Parathyroid adenoma (tissue), 2 donors: ENCODE results near the gene UPP1.

Experiments
- H2AFZ ChIP-seq: fragments of 300-600 bp; sonication (generic); one replicate; pipeline ENCODE4 v1.7.0; 2017; ENCODE audit warnings: antibody characterized with exemption, mild to moderate bottlenecking
- H3K27ac ChIP-seq: fragments of 300-600 bp; sonication (generic); one replicate; pipeline ENCODE4 v1.7.0; 2017
- H3K27me3 ChIP-seq: fragments of 300-600 bp; sonication (generic); one replicate; pipeline ENCODE4 v1.7.0; 2017; ENCODE audit warnings: low read length; ENCODE audit not compliant: control insufficient read depth, insufficient read depth
- H3K36me3 ChIP-seq: fragments of 300-600 bp; sonication (generic); one replicate; pipeline ENCODE4 v1.7.0; 2017; ENCODE audit warnings: low read length; ENCODE audit not compliant: control insufficient read depth, insufficient read depth
- H3K4me1 ChIP-seq: fragments of 300-600 bp; sonication (generic); one replicate; pipeline ENCODE4 v1.7.0; 2017; ENCODE audit warnings: control low read depth
- H3K4me2 ChIP-seq: fragments of 300-600 bp; sonication (generic); one replicate; pipeline ENCODE4 v1.7.0; 2017; ENCODE audit warnings: low read length
- H3K4me3 ChIP-seq: fragments of 300-600 bp; sonication (generic); one replicate; pipeline ENCODE4 v1.7.0; 2017; ENCODE audit warnings: low read depth, low read length
- H3K79me2 ChIP-seq: fragments of 300-600 bp; sonication (generic); one replicate; pipeline ENCODE4 v1.7.0; 2017; ENCODE audit warnings: control low read depth
- H3K9ac ChIP-seq: fragments of 300-600 bp; sonication (generic); one replicate; pipeline ENCODE4 v1.7.0; 2017; ENCODE audit warnings: mild to moderate bottlenecking
- H3K9me3 ChIP-seq: fragments of 300-600 bp; sonication (generic); one replicate; pipeline ENCODE4 v1.7.0; 2017; ENCODE audit warnings: low read length; ENCODE audit not compliant: control insufficient read depth
- TF ChIP-seq, protein P1 (sequence below): fragments of 300-600 bp; sonication (generic); IDR thresholded peaks from one replicate; pipeline ENCODE4 v1.7.0; 2017; ENCODE audit warnings: antibody characterized with exemption, mild to moderate bottlenecking
- donor health status: primary hyperparathyroidism.

Gene UPP1

DNA sequence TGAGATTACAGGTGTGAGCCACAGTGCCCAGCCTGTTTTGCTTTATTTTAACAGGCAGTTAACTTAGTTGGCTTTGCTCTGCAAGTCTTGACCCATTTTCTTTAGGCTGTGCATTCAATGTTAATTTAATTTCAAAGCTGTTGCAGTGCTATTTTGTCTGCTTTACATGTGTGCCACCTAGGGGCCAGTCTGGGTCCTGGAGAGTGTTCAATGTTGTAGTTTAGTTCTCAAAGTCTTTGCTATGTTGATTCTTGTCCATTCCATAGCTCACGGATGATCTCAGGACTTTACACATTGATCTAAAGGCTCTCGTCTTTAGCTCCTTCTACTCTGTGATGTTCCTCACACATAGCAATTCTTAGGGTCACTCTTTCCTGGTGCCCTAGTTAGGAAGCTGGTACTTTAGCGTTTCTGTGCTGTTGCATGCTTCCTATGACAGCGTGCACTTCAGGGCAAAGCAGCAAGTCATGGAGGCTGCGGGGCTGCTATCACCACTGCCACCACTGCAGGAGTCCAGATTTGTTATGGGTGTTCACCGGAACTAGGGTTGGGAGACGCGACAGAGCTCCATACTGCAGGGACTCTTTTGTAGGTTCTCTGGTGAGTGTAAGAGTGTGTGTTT lies 65.8 kb downstream of the UPP1 start:
- H3K9me3 ChIP-seq, result no peaks in the 10 kb centered on the region
- no peak overlapping the region for H3K4me2 ChIP-seq
- no peak overlapping the region for H2AFZ ChIP-seq
- TF ChIP-seq, protein P1, sequence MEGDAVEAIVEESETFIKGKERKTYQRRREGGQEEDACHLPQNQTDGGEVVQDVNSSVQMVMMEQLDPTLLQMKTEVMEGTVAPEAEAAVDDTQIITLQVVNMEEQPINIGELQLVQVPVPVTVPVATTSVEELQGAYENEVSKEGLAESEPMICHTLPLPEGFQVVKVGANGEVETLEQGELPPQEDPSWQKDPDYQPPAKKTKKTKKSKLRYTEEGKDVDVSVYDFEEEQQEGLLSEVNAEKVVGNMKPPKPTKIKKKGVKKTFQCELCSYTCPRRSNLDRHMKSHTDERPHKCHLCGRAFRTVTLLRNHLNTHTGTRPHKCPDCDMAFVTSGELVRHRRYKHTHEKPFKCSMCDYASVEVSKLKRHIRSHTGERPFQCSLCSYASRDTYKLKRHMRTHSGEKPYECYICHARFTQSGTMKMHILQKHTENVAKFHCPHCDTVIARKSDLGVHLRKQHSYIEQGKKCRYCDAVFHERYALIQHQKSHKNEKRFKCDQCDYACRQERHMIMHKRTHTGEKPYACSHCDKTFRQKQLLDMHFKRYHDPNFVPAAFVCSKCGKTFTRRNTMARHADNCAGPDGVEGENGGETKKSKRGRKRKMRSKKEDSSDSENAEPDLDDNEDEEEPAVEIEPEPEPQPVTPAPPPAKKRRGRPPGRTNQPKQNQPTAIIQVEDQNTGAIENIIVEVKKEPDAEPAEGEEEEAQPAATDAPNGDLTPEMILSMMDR, result peak; percentile 47
- no peak overlapping the region for H3K9ac ChIP-seq
- no peak overlapping the region for H3K4me3 ChIP-seq
- no peak overlapping the region for H3K27ac ChIP-seq
- no peaks in the 10 kb centered on the region for H3K36me3 ChIP-seq
- H3K27me3 ChIP-seq, result no peaks in the 10 kb centered on the region
- no peaks in the 10 kb centered on the region for H3K4me1 ChIP-seq
- no peaks in the 10 kb centered on the region for H3K79me2 ChIP-seq
